ENCODE measurements around the gene VPS51.

Gene VPS51

GRCh38 chr11:65060913-65061408, 35.1 kb upstream of the VPS51 start:
- peaks cover 3% of the 10 kb centered on the region for H3K27me3 ChIP-seq (ENCODE audit: control insufficient read depth, insufficient read depth, low read length)
- no peaks in the 10 kb centered on the region for H3K36me3 ChIP-seq (ENCODE audit: control insufficient read depth, insufficient read depth, low read length)
- no peaks in the 10 kb centered on the region for H3K4me1 ChIP-seq (ENCODE audit: control insufficient read depth, insufficient read depth, low read length)
- H3K4me3 ChIP-seq (ENCODE audit: low read length), result no peak overlapping the region
- H3K9me3 ChIP-seq (ENCODE audit: control insufficient read depth, low read length), result no peaks in the 10 kb centered on the region
- H3K9ac ChIP-seq (ENCODE audit: low read length), result no peak overlapping the region

DNA sequence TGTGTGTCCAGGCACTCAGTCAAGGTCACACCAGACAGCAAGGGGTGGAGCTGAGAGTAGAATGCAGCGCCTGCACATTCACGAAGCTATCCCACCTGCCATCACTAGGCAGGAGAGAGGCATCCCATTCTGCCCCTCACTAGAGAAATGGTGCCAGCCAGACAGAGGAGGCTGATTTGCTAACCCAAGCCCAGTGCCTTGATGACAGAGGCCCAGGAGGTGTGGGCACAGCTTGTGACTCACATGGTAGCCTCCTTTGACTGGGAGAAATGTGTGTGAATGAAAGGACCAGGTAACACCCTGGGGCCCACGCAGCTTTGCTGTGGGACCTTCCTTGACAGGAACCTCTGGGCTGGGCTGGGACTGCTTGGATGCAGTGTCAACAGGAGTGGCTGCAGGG, 32.5 kb upstream of the VPS51 start:
- H3K4me1 ChIP-seq (ENCODE audit: control insufficient read depth, insufficient read depth, low read length), result no peaks in the 10 kb centered on the region
- H3K27me3 ChIP-seq (ENCODE audit: control insufficient read depth, insufficient read depth, low read length), result peaks cover under 1% of the 10 kb centered on the region
- H3K4me3 ChIP-seq (ENCODE audit: low read length), result no peak overlapping the region
- no peak overlapping the region for H3K9ac ChIP-seq (ENCODE audit: low read length)
- no peaks in the 10 kb centered on the region for H3K9me3 ChIP-seq (ENCODE audit: control insufficient read depth, low read length)
- no peaks in the 10 kb centered on the region for H3K36me3 ChIP-seq (ENCODE audit: control insufficient read depth, insufficient read depth, low read length)

DNA sequence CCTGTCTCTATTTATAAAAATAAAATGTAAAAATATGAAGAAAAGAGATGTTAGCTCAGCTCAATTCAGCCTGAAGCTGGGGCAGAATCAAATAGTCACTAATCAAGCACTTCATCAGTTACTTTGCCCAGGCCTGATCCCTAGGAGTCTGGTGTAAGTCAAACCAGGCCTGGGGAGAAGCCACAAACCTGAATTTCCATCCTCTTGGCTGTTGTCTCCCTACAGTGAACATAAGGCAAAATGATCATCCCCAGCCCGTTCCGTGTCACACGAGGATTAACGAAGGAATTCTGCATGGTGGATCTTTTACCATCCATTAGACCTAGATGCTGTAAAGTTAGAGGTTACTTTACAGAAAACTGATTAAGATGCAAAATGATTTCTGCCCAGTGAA, 31.2 kb upstream of the VPS51 start:
- H3K36me3 ChIP-seq (ENCODE audit: control insufficient read depth, insufficient read depth, low read length), result no peaks in the 10 kb centered on the region
- H3K4me1 ChIP-seq (ENCODE audit: control insufficient read depth, insufficient read depth, low read length), result no peaks in the 10 kb centered on the region
- no peaks in the 10 kb centered on the region for H3K9me3 ChIP-seq (ENCODE audit: control insufficient read depth, low read length)
- H3K27me3 ChIP-seq (ENCODE audit: control insufficient read depth, insufficient read depth, low read length), result no peaks in the 10 kb centered on the region
- no peak overlapping the region for H3K9ac ChIP-seq (ENCODE audit: low read length)
- H3K4me3 ChIP-seq (ENCODE audit: low read length), result no peak overlapping the region

- no peaks in the 10 kb centered on the region for H3K36me3 ChIP-seq (ENCODE audit: control insufficient read depth, insufficient read depth, low read length)
- H3K4me1 ChIP-seq (ENCODE audit: control insufficient read depth, insufficient read depth, low read length), result no peaks in the 10 kb centered on the region
- H3K27me3 ChIP-seq (ENCODE audit: control insufficient read depth, insufficient read depth, low read length), result no peaks in the 10 kb centered on the region
- H3K9me3 ChIP-seq (ENCODE audit: control insufficient read depth, low read length), result no peaks in the 10 kb centered on the region
- H3K4me3 ChIP-seq (ENCODE audit: low read length), result no peak overlapping the region
- H3K9ac ChIP-seq (ENCODE audit: low read length), result no peak overlapping the region
Measured at GRCh38 chr11:65065851-65066250, 30.2 kb upstream of the VPS51 start.

GRCh38 chr11:65066315-65066714, 29.7 kb upstream of the VPS51 start:
- Histone ChIP-seq H3K9ac (ENCODE audit: low read length) (no peak overlapping the region), H3K4me3 (ENCODE audit: low read length) (no peak overlapping the region), H3K9me3 (ENCODE audit: control insufficient read depth, low read length) (no peaks in the 10 kb centered on the region), H3K27me3 (ENCODE audit: control insufficient read depth, insufficient read depth, low read length) (no peaks in the 10 kb centered on the region), H3K36me3 (ENCODE audit: control insufficient read depth, insufficient read depth, low read length) (no peaks in the 10 kb centered on the region), H3K4me1 (ENCODE audit: control insufficient read depth, insufficient read depth, low read length) (no peaks in the 10 kb centered on the region)

DNA sequence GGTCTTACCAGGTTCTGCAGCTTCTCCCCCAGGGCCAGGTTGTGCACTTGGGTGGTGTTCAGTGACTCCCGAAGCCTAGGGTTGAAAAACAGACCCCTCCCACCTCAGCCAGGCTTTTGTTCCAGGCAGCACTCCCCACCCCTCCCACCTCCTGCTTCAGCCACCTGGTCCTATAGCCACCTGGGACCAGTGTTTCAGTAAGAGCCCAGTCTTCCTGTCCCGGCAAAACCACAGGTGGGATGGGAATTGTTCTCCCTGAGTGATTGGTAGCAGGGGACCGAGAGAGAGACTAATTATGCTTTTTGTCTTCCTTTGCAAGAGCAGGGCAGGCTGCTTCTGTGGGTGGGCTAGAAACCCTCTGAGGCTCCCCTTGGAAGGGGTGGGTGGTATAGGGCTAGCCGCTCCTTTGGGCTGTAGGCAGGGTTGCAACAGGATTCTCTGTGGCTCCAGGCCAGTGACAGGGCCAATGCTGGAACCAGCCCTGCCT, 29.2 kb upstream of the VPS51 start:
- Histone ChIP-seq H3K9ac (ENCODE audit: low read length) (no peak overlapping the region), H3K4me1 (ENCODE audit: control insufficient read depth, insufficient read depth, low read length) (no peaks in the 10 kb centered on the region), H3K9me3 (ENCODE audit: control insufficient read depth, low read length) (no peaks in the 10 kb centered on the region), H3K36me3 (ENCODE audit: control insufficient read depth, insufficient read depth, low read length) (no peaks in the 10 kb centered on the region), H3K4me3 (ENCODE audit: low read length) (no peak overlapping the region), H3K27me3 (ENCODE audit: control insufficient read depth, insufficient read depth, low read length) (no peaks in the 10 kb centered on the region)

- Histone ChIP-seq H3K36me3 (ENCODE audit: control insufficient read depth, insufficient read depth, low read length) (no peaks in the 10 kb centered on the region), H3K4me3 (ENCODE audit: low read length) (no peak overlapping the region), H3K9ac (ENCODE audit: low read length) (no peak overlapping the region), H3K27me3 (ENCODE audit: control insufficient read depth, insufficient read depth, low read length) (no peaks in the 10 kb centered on the region), H3K9me3 (ENCODE audit: control insufficient read depth, low read length) (no peaks in the 10 kb centered on the region), H3K4me1 (ENCODE audit: control insufficient read depth, insufficient read depth, low read length) (no peaks in the 10 kb centered on the region)
Measured at GRCh38 chr11:65067446-65067845, 28.6 kb upstream of the VPS51 start.

- no peaks in the 10 kb centered on the region for H3K4me1 ChIP-seq (ENCODE audit: control insufficient read depth, insufficient read depth, low read length)
- H3K9ac ChIP-seq (ENCODE audit: low read length), result no peak overlapping the region
- H3K4me3 ChIP-seq (ENCODE audit: low read length), result no peak overlapping the region
- H3K9me3 ChIP-seq (ENCODE audit: control insufficient read depth, low read length), result no peaks in the 10 kb centered on the region
- H3K36me3 ChIP-seq (ENCODE audit: control insufficient read depth, insufficient read depth, low read length), result no peaks in the 10 kb centered on the region
- no peaks in the 10 kb centered on the region for H3K27me3 ChIP-seq (ENCODE audit: control insufficient read depth, insufficient read depth, low read length)
Measured at GRCh38 chr11:65069217-65069616, 26.8 kb upstream of the VPS51 start.

DNA sequence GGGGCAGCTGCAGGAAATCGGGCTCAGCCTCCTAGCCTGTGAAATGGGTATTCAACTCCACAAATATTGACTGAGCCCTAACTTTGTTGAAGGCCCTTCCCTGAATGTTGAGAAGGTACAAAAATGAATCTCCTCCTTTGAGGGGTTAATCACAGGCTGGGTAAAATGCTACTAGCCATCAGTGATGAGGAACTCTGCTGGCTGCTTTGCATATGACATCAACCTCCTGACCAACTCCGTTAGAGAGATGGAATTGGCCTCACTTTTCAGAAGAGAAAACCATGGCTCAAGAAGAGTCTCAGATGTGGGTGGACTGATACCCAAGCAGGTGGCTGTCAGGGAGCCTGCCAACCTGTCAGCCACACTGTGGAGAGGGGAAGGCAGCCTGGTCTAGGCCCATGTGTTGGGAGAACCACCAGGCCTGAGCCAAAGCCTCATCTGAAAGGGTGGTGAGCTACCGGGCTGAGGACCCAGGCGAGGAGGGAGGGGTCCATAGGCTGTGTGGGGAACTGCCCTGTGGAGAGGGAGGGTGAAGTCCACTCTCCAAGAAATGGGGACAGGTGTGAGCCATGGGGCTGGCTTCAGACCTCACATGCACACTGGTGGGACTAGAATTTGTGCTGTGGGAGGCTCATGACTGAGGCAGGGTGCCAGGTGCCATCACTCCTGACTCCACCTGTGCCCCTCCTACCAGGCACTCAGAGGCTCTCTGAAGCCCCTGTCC, 23.9 kb upstream of the VPS51 start:
- Histone ChIP-seq H3K9me3 (ENCODE audit: control insufficient read depth, low read length) (no peaks in the 10 kb centered on the region), H3K9ac (ENCODE audit: low read length) (no peak overlapping the region), H3K4me3 (ENCODE audit: low read length) (no peak overlapping the region), H3K4me1 (ENCODE audit: control insufficient read depth, insufficient read depth, low read length) (no peaks in the 10 kb centered on the region), H3K27me3 (ENCODE audit: control insufficient read depth, insufficient read depth, low read length) (no peaks in the 10 kb centered on the region), H3K36me3 (ENCODE audit: control insufficient read depth, insufficient read depth, low read length) (no peaks in the 10 kb centered on the region)

GRCh38 chr11:65072631-65072966, 23.4 kb upstream of the VPS51 start:
- no peaks in the 10 kb centered on the region for H3K27me3 ChIP-seq (ENCODE audit: control insufficient read depth, insufficient read depth, low read length)

DNA sequence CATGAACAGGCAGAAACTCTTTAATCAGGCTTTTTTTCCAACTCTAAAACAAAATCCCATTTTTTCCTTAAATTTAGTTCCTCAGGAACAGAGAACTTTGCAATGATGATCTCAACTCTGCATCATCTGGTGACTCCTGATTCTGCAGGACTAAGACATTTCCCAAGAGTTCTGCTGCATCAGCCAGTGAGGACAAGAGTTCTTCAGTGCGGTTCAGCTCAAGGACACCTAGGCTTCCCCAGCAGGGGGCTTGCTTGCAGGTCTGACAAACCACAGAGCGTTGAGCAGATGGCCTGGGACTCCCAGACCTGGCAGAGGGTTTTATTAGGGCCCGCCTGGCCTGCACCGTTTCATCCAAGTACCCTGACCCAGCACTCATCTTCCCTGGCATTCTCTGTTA, 18.6 kb upstream of the VPS51 start:
- H3K36me3 ChIP-seq (ENCODE audit: control insufficient read depth, insufficient read depth, low read length), result no peaks in the 10 kb centered on the region
- no peak overlapping the region for H3K9ac ChIP-seq (ENCODE audit: low read length)
- no peaks in the 10 kb centered on the region for H3K27me3 ChIP-seq (ENCODE audit: control insufficient read depth, insufficient read depth, low read length)
- peaks cover 7% of the 10 kb centered on the region for H3K4me1 ChIP-seq (ENCODE audit: control insufficient read depth, insufficient read depth, low read length)
- H3K9me3 ChIP-seq (ENCODE audit: control insufficient read depth, low read length), result no peaks in the 10 kb centered on the region
- H3K4me3 ChIP-seq (ENCODE audit: low read length), result no peak overlapping the region

More at GRCh38 chr11:65072631-65072966, 23.4 kb upstream of the VPS51 start:
- Histone ChIP-seq H3K9ac (ENCODE audit: low read length) (no peak overlapping the region), H3K36me3 (ENCODE audit: control insufficient read depth, insufficient read depth, low read length) (no peaks in the 10 kb centered on the region), H3K4me1 (ENCODE audit: control insufficient read depth, insufficient read depth, low read length) (no peaks in the 10 kb centered on the region), H3K9me3 (ENCODE audit: control insufficient read depth, low read length) (no peaks in the 10 kb centered on the region), H3K4me3 (ENCODE audit: low read length) (no peak overlapping the region)

GRCh38 chr11:65078151-65078550, 17.9 kb upstream of the VPS51 start:
- H3K4me1 ChIP-seq (ENCODE audit: control insufficient read depth, insufficient read depth, low read length), result peaks cover 8% of the 10 kb centered on the region
- H3K9ac ChIP-seq (ENCODE audit: low read length), result peak overlapping the region; percentile 48
- H3K4me3 ChIP-seq (ENCODE audit: low read length), result no peak overlapping the region
- H3K27me3 ChIP-seq (ENCODE audit: control insufficient read depth, insufficient read depth, low read length), result no peaks in the 10 kb centered on the region
- H3K36me3 ChIP-seq (ENCODE audit: control insufficient read depth, insufficient read depth, low read length), result no peaks in the 10 kb centered on the region
- no peaks in the 10 kb centered on the region for H3K9me3 ChIP-seq (ENCODE audit: control insufficient read depth, low read length)
